ENCODE results near the gene FBXO41. TPM values are rescaled to one million over a fixed set of nuclear protein-coding genes. Genes with fewer than 3 reads are reported as not detected.

FBXO41 gene
- total and polyA plus RNA-seq, 2 donors (not counting 3 experiments of a cell fraction or from before 2014, with no cell fraction given), result 0.88 to 1.5 TPM

DNA sequence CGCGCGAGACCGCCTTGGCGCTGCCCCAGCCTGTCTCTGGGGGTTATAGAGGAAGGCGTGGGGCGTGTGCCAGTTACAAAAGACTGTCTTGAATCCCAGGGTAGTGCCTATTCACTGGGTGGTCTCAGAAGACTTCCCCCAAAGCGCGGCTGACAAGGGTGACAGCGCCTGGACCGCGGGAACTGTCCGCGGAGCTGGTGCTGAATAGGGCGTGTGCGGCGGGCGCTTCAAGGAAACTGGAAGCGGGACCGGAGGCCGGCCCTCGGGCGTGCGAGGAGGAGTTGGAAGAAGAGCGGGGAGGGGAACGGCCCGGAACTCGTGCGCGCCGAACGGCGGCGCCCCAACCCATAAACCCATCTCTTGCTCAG, 6.8 kb upstream of the FBXO41 start:
- POLR2A ChIA-PET, result no interaction called here
- DNase-seq (ENCODE audit: low read depth, low spot score) (peak; percentile 55), FAIRE-seq (peak; percentile 28)
- Histone ChIP-seq H3K9me3 (replicated peaks; ENCODE audit: control insufficient read depth, insufficient read depth, low read length) (no peaks in the 10 kb centered on the region), H3K9ac (replicated peaks; ENCODE audit: extremely low read depth, insufficient read depth, low read length) (no peak overlapping the region), H4K20me1 (replicated peaks; ENCODE audit: control insufficient read depth, extremely low read depth, insufficient read depth, low read length) (no peaks in the 10 kb centered on the region), H3K4me1 (ENCODE audit: control insufficient read depth, extremely low read depth, insufficient read depth, low read length) (no peaks in the 10 kb centered on the region), H3K4me3 (replicated peaks in 1 of 3; ENCODE audit: insufficient read depth in 1 of 3, low read depth in 1 of 3, low read length in 3 of 3) (no peak overlapping the region), H3K9me1 (replicated peaks; ENCODE audit: control insufficient read depth, extremely low read depth, insufficient read depth, low read length) (no peaks in the 10 kb centered on the region), H3K4me2 (ENCODE audit: insufficient read depth, low read length) (peak overlapping the region; percentile 35), H3K79me2 (ENCODE audit: control insufficient read depth, insufficient read depth, low read length) (no peaks in the 10 kb centered on the region), H3K36me3 (ENCODE audit: control insufficient read depth in 2 of 2, extremely low read depth in 1 of 2, insufficient read depth in 2 of 2, low read length in 2 of 2) (no peaks in the 10 kb centered on the region), H3K27me3 (ENCODE audit: control insufficient read depth in 2 of 2, insufficient read depth in 2 of 2, low read length in 2 of 2) (peaks cover 52 to 88% of the 10 kb centered on the region in 2 experiments), H2AFZ (ENCODE audit: low read depth, low read length) (no peak overlapping the region), H3K27ac (ENCODE audit: insufficient read depth, low read depth, low read length) (no peak overlapping the region)
- TF ChIP-seq GATA2 (IDR thresholded peaks at IDR 0.05; ENCODE audit: insufficient read depth, insufficient read length, low read depth, low read length) (no peak), POLR2AphosphoS5 (IDR thresholded peaks at IDR 0.05; ENCODE audit: insufficient read depth, low read depth, low read length) (no peak), POLR2A (IDR thresholded peaks at IDR 0.05; ENCODE audit: low read depth, low read length) (no peak)
- TF ChIP-seq, protein P1, sequence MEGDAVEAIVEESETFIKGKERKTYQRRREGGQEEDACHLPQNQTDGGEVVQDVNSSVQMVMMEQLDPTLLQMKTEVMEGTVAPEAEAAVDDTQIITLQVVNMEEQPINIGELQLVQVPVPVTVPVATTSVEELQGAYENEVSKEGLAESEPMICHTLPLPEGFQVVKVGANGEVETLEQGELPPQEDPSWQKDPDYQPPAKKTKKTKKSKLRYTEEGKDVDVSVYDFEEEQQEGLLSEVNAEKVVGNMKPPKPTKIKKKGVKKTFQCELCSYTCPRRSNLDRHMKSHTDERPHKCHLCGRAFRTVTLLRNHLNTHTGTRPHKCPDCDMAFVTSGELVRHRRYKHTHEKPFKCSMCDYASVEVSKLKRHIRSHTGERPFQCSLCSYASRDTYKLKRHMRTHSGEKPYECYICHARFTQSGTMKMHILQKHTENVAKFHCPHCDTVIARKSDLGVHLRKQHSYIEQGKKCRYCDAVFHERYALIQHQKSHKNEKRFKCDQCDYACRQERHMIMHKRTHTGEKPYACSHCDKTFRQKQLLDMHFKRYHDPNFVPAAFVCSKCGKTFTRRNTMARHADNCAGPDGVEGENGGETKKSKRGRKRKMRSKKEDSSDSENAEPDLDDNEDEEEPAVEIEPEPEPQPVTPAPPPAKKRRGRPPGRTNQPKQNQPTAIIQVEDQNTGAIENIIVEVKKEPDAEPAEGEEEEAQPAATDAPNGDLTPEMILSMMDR (IDR thresholded peaks at IDR 0.05; ENCODE audit: extremely low read depth in 1 of 2, insufficient read depth in 1 of 2, low read depth in 1 of 2, low read length in 2 of 2), result no peak
- TF ChIP-seq, protein P2, sequence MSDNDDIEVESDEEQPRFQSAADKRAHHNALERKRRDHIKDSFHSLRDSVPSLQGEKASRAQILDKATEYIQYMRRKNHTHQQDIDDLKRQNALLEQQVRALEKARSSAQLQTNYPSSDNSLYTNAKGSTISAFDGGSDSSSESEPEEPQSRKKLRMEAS (IDR thresholded peaks at IDR 0.05; ENCODE audit: insufficient read depth, insufficient read length), result no peak
- no TSS peak for BruUV-seq (replicated peaks)
- CTCF ChIA-PET, result interaction anchor here (0.6 to 2.4 kb wide), 5 partner anchors 9 to 398 kb away, joined by 3 to 8 read pairs (median 7); partner anchors contain the start of gene CCT7
- intact Hi-C loops (cut with micrococcal nuclease) (no loop called here), dilution Hi-C loops (cut with MboI; ENCODE audit: extremely low pct_ligation_motif_present, low sequenced_read_pairs) (no loop called here)
